SKM-1 treated with dmso at 0.1 percent for 144 hours (cell line): ENCODE measurements around the gene ALDH1L1.

Experiments
- DNase-seq: peaks from one replicate; lab custom pipeline; 2025; ENCODE audit not compliant: unreplicated experiment; lab: John Stamatoyannopoulos, UW

Gene ALDH1L1

GRCh38 chr3:126121074-126121473, 59.3 kb downstream of the ALDH1L1 start:
- no peak for DNase-seq

GRCh38 chr3:126119976-126120375, 60.4 kb downstream of the ALDH1L1 start:
- DNase-seq, result no peak

- DNase-seq, result no peak
Observed at GRCh38 chr3:126119008-126119675, 61.2 kb downstream of the ALDH1L1 start.

- no peak for DNase-seq
Observed at GRCh38 chr3:126118591-126118990, 61.8 kb downstream of the ALDH1L1 start.

- DNase-seq, result no peak
Observed at GRCh38 chr3:126117786-126118185, 62.6 kb downstream of the ALDH1L1 start.

- no peak for DNase-seq
Observed at GRCh38 chr3:126117212-126117611, 63.2 kb downstream of the ALDH1L1 start.

- no peak for DNase-seq
Observed at GRCh38 chr3:126116526-126116925, 63.9 kb downstream of the ALDH1L1 start.

- no peak for DNase-seq
Observed at GRCh38 chr3:126114443-126115386, 65.7 kb downstream of the ALDH1L1 start.

GRCh38 chr3:126113733-126114442, 66.5 kb downstream of the ALDH1L1 start:
- no peak for DNase-seq

- DNase-seq, result no peak
Observed at GRCh38 chr3:126113238-126113555, 67.2 kb downstream of the ALDH1L1 start.

- DNase-seq, result no peak
Observed at GRCh38 chr3:126112531-126113237, 67.7 kb downstream of the ALDH1L1 start.

GRCh38 chr3:126111566-126112475, 68.6 kb downstream of the ALDH1L1 start:
- no peak for DNase-seq

GRCh38 chr3:126111126-126111551, 69.2 kb downstream of the ALDH1L1 start:
- no peak for DNase-seq

GRCh38 chr3:126110431-126111125, 69.8 kb downstream of the ALDH1L1 start:
- DNase-seq, result no peak

- no peak for DNase-seq
Observed at GRCh38 chr3:126109880-126110235, 70.5 kb downstream of the ALDH1L1 start.

- DNase-seq, result no peak
Observed at GRCh38 chr3:126109146-126109879, 71.1 kb downstream of the ALDH1L1 start.

GRCh38 chr3:126108676-126109050, 71.7 kb downstream of the ALDH1L1 start:
- DNase-seq, result no peak

- DNase-seq, result no peak
Observed at GRCh38 chr3:126107957-126108675, 72.3 kb downstream of the ALDH1L1 start.
